A549 treated with RU486 at 1 μM for 4 hours (cell line): ENCODE results near the gene GCG. TPM values are rescaled to one million over a fixed set of nuclear protein-coding genes. Genes with fewer than 3 reads are reported as not detected.

Experiments used
- total RNA-seq: library from RNA; stranded (reverse); fragments of 200-300 nt; extraction: Qiagen RNA extraction; gene quantifications from 5 replicates; pipeline ENCODE4 v1.2.3, GENCODE V29; 2022; ENCODE audit warnings: low read depth

Gene GCG
- total RNA-seq, result not detected in 5 replicates

DNA sequence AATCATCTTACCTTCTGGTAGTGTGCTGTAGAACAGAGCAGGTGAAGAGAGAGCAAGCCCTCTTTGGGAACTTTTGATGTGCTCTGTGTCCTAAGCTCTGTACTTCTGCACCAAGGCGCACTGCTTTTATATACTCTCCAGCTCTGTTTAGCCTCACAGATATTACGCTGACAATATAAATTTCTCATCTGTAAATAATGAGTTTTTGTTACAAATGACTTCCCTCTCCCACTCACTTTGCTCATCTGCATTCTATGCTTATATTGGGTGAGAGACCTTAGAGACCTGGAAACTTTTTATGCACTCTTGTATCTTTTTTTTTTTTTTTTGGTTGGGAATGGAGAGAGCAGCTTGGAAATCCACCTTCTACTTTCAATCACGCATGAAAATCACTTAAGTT, at the start of gene GCG:
Gene GCG (minus strand): TSS at position 101 of the 400 bp plus-strand sequence. CDS start 3,069 bp downstream, outside the sequence.

Other genes with a start within 250 kb of the GCG start
- gene DPP4, start 78.0 kb downstream of the GCG start, total RNA-seq, result 0.30 to 0.71 TPM (median 0.62 TPM) in 5 replicates
- gene FAP, start 91.2 kb upstream of the GCG start, total RNA-seq, result 0.06 TPM in 1 of 5 replicates, not detected in the others
- 0.89 to 2.0 TPM (median 1.1 TPM) in 5 replicates for gene IFIH1, start 166.4 kb upstream of the GCG start, total RNA-seq
- 5.4 to 8.3 TPM (median 7.5 TPM) in 5 replicates for gene GCA, start 191.9 kb upstream of the GCG start, total RNA-seq